GM12891 (cell line): Measurements from ENCODE around the gene DCLRE1C.
"Not testable (repeated sequence)": the region's sequence is repeated elsewhere in the genome, so short reads cannot be mapped to it uniquely, and the experiment has no call there.

Experiments
- DNase-seq: peaks from one replicate; pipeline ENCODE4 v3.0.0; 2011; ENCODE audit warnings: low spot score; ENCODE audit not compliant: insufficient read length
- FAIRE-seq: peaks from 2 replicates; lab custom pipeline; 2011; peaks lifted over from hg19 to GRCh38; lab: Jason Lieb, UNC
- PAX5 ChIP-seq: IDR thresholded peaks from 2 replicates; pipeline ENCODE4 v1.6.1; 2011; ENCODE audit warnings: low read length, moderate library complexity, mild to moderate bottlenecking; ENCODE audit not compliant: insufficient read depth, severe bottlenecking
- POLR2A ChIP-seq: IDR thresholded peaks from 2 replicates; pipeline ENCODE4 v1.6.1; 2011; ENCODE audit warnings: low read depth, low read length, control low read depth
- POLR2AphosphoS5 ChIP-seq: IDR thresholded peaks from 2 replicates; pipeline ENCODE4 v1.6.1; 2011; ENCODE audit warnings: low read depth, low read length, control low read depth
- POU2F2 ChIP-seq: IDR thresholded peaks from 2 replicates; pipeline ENCODE4 v1.6.1; 2011; ENCODE audit warnings: low read depth, mild to moderate bottlenecking, control low read depth, low read length, moderate library complexity
- SPI1 ChIP-seq: IDR thresholded peaks from 2 replicates; pipeline ENCODE4 v1.6.1; 2011; ENCODE audit warnings: low read depth, low read length, control low read depth
- TAF1 ChIP-seq: IDR thresholded peaks from 2 replicates; pipeline ENCODE4 v1.6.1; 2011; ENCODE audit warnings: low read depth, low read length, control low read depth

DCLRE1C gene

GRCh38 chr10:14916600-14916999, 37.3 kb downstream of the DCLRE1C start:
- FAIRE-seq: no peak
- no peak for TF ChIP-seq POLR2AphosphoS5
- no peak for TF ChIP-seq TAF1
- TF ChIP-seq PAX5: no peak
- TF ChIP-seq POU2F2: no peak
- TF ChIP-seq SPI1: no peak
- TF ChIP-seq POLR2A: no peak

GRCh38 chr10:14911801-14912200, 42.1 kb downstream of the DCLRE1C start:
- DNase-seq: no peak
- no peak for FAIRE-seq
- TF ChIP-seq POLR2AphosphoS5 (peak; percentile 50; the same call in 1 of the 2 replicates), SPI1 (no peak)

More at GRCh38 chr10:14916600-14916999, 37.3 kb downstream of the DCLRE1C start:
- DNase-seq: no peak

GRCh38 chr10:14910953-14911352, 42.9 kb downstream of the DCLRE1C start:
- no peak for TF ChIP-seq SPI1
- TF ChIP-seq PAX5: no peak
- no peak for TF ChIP-seq POU2F2
- TF ChIP-seq POLR2AphosphoS5: no peak
- no peak; the same call in 1 of the 2 replicates for TF ChIP-seq POLR2A
- no peak for TF ChIP-seq TAF1
- no peak for FAIRE-seq
- no peak for DNase-seq

- no peak for DNase-seq
- FAIRE-seq: no peak
- TF ChIP-seq PAX5 (no peak), SPI1 (no peak), POLR2AphosphoS5 (no peak), POLR2A (no peak; the same call in 1 of the 2 replicates), POU2F2 (no peak)
Observed at GRCh38 chr10:14909101-14909500, 44.8 kb downstream of the DCLRE1C start.

- not testable (repeated sequence) for DNase-seq, FAIRE-seq
Observed at GRCh38 chr10:14907591-14907990, 46.3 kb downstream of the DCLRE1C start.

GRCh38 chr10:14906765-14907164, 47.1 kb downstream of the DCLRE1C start:
- FAIRE-seq (no peak), DNase-seq (no peak)
- TF ChIP-seq POLR2AphosphoS5: 0 out of 2 replicates have a peak, but pooled peaks have one; percentile 53
- no peak for TF ChIP-seq SPI1

- DNase-seq: no peak
- FAIRE-seq: no peak
- TF ChIP-seq SPI1 (no peak), POLR2A (no peak), PAX5 (no peak), POLR2AphosphoS5 (no peak; the same call in 1 of the 2 replicates), POU2F2 (no peak), TAF1 (no peak)
Observed at GRCh38 chr10:14905890-14906289, 48.0 kb downstream of the DCLRE1C start.

- FAIRE-seq (no peak), DNase-seq (no peak)
- no peak for TF ChIP-seq POLR2A
- no peak for TF ChIP-seq POU2F2
- no peak for TF ChIP-seq PAX5
- no peak for TF ChIP-seq TAF1
- no peak for TF ChIP-seq POLR2AphosphoS5
- TF ChIP-seq SPI1: no peak
Observed at GRCh38 chr10:14904864-14905263, 49.0 kb downstream of the DCLRE1C start.

- TF ChIP-seq POLR2A (no peak), POLR2AphosphoS5 (no peak), PAX5 (no peak), POU2F2 (no peak)
- no peak for FAIRE-seq
- no peak for DNase-seq
Observed at GRCh38 chr10:14904316-14904732, 49.6 kb downstream of the DCLRE1C start.

GRCh38 chr10:14891151-14891550, 62.7 kb downstream of the DCLRE1C start:
- DNase-seq (no peak), FAIRE-seq (no peak)
- TF ChIP-seq POLR2AphosphoS5 (no peak), SPI1 (no peak), POLR2A (no peak), POU2F2 (no peak), TAF1 (no peak)

GRCh38 chr10:14889318-14889717, 64.6 kb downstream of the DCLRE1C start:
- TF ChIP-seq POLR2AphosphoS5 (no peak), SPI1 (peak; percentile 21; the same call in 1 of the 2 replicates), POLR2A (no peak)
- no peak for FAIRE-seq
- no peak for DNase-seq
